GM18498 (cell line): ENCODE data around the gene MPST.
"Not testable (repeated sequence)": the region's sequence is repeated elsewhere in the genome, so short reads cannot be mapped to it uniquely, and the experiment has no call there.

ENCODE experiments used
- ATAC-seq: cut with Tn5 transposase; IDR thresholded peaks from one replicate; pipeline ENCODE4 v1.9.1; 2021; ENCODE audit warnings: mild to moderate bottlenecking, moderate library complexity; ENCODE audit not compliant: unreplicated experiment

The MPST gene

DNA sequence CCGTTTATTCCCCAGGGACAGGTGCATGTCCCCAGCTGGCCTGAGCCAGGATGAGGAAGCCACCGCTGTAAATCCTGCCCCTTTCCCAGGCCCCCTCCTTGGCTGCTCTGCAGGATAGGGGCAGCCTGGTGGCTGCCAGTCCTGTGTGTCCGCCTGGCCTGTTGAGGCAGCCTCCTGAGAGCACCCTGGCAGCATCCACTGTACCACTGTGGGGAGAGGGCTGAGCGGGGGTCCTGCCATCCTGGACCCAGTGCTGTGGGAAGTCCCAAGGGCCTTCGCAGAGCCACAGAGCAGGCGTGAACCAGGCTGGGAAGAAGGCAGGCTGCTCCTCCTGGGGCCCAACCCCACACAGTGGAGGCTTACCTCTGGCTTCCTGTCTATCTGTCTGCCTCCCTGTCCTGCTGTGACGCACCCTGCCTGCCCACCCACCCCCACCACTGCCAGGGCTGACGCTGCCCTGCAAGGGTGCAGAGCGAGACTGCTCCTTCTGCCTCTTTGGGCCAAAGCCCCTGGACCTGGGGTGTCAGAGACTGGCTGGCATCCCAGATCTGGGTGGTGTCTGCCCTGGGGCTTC lies 40.4 kb downstream of the MPST start:
- ATAC-seq = no peak

- ATAC-seq = no peak
These were observed 41.5 kb downstream of the MPST start for GRCh38 chr22:37060801-37061610.

GRCh38 chr22:37061611-37062375 lies 42.3 kb downstream of the MPST start:
- ATAC-seq = no peak

DNA sequence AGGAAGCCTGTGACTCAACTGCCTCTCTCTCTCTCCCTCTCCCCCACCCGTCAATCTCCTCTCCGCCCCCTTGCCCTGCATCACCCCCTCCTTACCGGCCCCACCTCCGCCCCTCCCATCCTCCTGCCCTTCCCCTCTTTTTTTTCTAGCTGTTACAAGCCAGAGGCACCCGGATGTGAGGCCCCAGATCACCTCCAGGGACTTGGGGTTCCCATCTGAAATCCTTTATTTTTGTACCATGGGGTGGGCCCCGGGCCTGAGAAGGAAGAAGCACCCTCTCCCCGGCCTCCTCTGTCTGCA lies 42.8 kb downstream of the MPST start:
- no peak for ATAC-seq

- ATAC-seq = no peak
These were observed 43.3 kb downstream of the MPST start for GRCh38 chr22:37062702-37063381.

DNA sequence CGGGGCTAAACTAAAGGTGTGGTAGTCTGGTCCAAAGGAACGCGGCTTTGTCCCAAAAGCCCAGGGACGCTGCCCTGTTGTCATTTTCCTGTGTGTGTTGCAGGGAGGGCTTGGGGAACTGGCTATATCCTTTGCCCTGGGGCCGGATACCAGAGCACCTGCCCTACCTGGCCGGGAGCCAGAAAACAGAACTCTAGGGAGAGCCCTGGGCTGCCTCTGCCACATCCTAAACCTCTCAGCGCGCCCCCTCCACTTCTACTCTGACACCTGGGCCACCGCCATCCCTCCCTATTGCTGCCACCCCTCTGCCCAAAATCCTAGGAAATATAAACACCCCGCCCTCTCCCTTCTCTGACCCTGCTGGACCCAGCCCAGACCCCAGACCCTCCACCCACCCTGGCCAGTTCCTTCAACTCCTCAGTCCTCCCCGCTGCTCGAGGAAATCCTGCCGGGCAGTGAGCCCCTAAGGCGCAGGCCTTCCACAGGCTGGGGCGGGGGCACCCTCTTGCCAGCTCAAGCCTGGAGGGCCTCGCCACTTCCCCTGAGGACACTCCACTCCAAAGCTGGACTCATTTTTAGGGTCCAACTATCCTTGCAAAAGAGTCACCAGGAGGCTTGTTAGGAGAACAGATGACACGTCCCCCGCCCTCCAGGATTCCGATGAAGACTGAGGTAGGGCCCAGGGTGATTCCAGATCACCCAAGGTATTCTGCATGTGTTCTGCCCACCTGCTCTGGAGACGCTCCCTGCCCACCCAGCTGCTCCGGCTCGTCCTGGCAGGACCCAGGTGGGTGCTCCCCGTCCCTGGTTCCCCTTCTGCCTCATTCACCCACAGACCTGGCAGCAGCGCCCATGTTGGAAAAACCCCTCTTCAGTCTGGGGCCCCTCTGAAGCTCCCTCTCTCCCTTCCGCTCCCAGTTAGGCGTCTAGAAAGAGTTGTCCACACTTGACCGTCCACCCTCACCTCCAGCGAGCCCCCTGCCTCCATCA lies 44.2 kb downstream of the MPST start:
- ATAC-seq = no peak

DNA sequence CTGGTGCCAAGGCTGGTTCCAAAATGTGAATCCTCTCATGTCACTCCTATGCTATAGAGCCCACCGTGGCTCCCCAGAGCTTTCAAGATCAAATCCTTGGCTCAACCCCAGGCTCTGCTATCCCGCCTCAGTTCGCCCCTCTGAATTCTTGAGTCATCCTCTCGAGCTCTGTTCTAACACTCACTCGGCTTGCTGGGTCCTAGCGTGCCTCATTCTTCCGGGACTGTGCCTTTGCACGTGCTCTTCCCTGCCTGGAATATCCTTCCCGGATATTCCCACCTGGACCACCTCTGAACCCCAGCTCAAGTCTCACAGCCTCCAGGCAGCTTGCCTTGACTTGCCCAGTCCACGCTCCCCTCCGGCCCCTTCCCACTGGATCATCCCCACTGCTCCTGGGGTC lies 45.0 kb downstream of the MPST start:
- ATAC-seq = no peak

DNA sequence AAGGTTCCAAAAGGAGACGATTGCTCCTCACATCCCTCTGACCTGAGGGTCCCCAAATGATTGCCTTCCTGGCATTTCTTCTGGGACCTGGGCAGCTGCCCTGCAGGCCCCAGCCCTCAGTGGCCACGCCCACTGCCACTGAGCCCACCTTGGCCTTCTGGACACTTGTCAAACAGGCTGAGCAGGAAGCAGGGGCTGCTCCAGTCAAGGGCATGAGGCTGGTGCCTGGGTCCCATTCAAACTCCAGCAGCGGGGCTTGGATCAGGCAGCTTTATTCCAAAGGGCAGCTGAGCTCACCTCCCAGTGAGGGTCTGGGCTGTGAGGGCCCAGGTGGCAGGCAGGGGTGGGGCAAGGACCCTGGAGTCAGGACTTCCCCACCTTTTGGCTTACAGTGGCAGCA lies 45.6 kb downstream of the MPST start:
- no peak for ATAC-seq

DNA sequence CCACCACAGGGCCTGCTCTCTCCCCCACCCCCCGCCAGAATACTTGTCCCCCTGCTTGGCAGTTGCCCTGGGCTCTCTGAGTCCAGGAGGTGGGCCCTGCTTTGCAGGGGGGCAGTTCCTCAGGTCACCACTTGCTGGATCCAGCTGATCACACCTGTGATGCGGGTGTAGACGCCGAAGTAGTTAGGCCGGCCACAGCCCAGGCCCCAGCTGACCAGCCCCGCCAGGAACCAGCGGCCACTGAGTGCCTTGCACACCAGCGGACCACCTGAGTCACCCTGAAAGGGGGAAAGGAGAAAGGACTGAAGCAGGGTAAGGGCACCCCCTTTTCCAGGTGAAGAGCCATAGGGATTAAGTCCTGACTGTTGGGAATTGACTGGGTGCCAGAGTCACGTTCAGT lies 46.4 kb downstream of the MPST start:
- ATAC-seq = no peak

DNA sequence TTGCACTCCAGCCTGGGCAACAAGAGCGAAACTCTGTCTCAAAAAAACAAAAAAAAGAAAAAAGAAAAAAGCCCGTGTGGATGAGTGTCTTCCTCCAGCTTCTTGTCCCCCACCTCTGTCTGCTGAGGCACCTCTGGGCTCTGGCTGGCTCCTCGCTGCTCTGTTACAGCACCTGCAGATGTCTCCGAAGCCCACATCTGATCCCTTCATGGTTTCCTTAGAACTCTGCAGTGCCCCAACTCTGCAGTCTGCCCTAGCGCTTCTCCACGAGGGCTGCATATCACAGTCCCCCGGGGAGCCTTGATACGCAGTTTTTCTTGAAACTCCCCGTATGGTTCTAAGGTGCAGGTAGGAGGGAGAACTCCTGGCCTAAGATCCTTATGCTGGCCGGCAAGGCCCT lies 47.9 kb downstream of the MPST start:
- ATAC-seq = no peak

DNA sequence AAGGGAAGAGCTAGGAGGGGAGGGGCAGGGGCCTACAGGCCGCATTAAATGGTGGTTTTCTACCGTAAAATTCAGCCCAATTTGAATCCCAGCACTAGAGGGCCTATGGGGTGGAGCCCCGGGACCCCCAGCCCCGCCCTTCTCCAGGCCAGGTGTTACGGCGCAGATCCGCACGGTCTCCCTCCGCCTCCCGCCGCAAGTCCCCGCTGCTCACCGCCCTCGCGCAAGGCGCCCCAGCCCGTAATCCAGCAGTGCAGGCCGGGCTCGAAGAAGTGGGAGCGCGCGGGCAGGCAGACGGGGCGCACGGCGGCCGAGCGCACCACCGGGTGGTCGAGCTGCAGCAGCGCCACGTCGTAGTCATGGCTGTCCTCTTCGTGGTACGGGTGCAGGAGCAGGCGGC lies 49.3 kb downstream of the MPST start:
- no peak for ATAC-seq

DNA sequence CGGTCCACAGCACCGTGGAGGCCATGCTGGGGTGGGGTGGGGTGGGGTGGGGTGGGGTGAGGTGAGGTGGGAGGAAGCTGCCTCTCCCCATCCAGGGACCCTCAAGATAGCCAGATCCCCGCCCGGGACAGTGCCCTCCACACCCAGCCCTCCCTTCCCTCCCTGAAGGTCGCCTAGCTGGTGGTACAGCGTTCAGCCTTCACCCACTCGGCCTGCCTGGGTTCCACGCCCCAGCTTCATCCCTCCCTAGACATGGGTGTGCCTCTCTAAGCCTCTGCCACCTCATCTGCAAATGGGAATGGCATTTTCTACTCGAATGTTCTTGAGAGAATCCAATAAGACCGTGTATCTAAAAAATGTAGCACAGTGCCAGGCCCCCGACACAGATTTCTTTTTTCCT lies 49.8 kb downstream of the MPST start:
- ATAC-seq = no peak

DNA sequence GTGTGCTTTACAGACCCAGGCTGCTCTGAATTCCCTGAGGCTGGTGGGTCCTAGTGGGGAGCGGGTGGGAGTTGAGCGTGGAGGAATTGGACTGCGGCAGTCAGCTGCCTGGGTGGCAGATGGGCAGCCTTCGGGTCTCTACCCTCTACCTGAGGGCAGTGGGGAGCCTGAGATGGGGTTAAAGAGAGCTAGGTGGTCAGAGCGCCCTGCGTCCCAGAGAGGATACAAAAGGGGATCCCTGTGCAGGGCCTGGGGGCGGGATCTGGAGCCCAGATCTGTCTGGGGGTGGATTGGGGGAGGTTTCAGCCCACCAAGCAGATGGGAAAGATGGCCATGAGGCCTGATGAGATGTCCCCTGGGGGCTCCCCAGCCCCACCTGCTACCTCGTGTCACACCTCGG lies 50.2 kb downstream of the MPST start:
- no peak for ATAC-seq

GRCh38 chr22:37070334-37070733 lies 50.8 kb downstream of the MPST start:
- no peak for ATAC-seq

- no peak for ATAC-seq
These were observed 51.2 kb downstream of the MPST start for GRCh38 chr22:37070744-37071143.

DNA sequence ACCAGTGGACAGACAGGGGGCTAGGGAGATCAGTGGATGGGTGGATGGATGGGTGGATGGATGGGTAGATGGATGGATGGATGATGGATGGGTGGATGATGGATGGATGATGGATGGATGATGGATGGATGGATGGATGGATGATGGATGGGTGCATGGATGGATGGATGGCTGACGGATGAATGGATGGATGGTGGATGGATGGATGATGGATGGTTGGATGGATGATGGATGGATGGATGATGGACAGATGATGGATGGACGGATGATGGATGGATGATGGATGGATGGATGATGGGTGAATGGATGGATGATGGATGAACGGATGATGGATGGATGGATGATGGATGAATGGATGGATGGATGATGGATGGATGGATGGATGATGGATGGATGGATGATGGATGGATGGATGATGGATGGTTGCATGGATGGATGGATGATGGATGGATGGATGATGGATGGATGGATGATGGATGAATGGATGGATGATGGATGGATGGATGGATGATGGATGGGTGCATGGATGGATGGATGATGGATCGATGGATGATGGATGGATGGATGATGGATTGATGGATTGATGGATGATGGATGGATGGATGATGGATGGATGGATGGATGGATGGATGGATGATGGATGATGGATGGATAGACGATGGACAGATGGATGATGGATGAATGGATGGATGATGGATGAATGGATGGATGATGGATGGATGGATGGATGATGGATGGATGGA lies 52.5 kb downstream of the MPST start:
- not testable (repeated sequence) for ATAC-seq

GRCh38 chr22:37072673-37073072 lies 53.1 kb downstream of the MPST start:
- ATAC-seq = no peak

- no peak for ATAC-seq
These were observed 55.0 kb downstream of the MPST start for GRCh38 chr22:37074537-37074936.

GRCh38 chr22:37075046-37075445 lies 55.5 kb downstream of the MPST start:
- ATAC-seq = no peak
